NOMO-1 treated with DMSO at 0.1 percent for 48 hours (cell line): Measurements from ENCODE around the gene DAAM2.

Experiments
- DNase-seq: peaks from one replicate; lab custom pipeline; 2025; ENCODE audit not compliant: unreplicated experiment; lab: John Stamatoyannopoulos, UW

The DAAM2 gene

DNA sequence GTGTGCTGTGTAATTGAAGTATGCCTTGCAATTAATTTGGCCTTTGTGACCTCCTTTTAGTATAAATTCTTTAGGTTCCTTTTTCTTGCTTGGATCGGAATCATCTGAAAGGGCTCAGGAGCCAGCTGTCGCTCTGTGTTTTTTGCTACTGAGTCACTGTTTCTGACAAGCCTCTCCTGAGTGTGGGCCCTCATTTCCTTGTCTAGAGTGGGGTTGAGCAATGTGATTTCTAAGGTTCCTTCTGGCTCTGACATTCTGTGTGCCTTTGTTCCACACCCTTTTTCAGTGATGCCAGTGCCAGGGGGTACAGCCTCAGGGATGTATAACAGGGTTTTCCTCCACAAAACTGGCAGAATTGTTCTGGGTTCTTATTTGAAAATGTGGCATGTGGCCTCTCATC is 26.5 kb downstream of the DAAM2 start:
- no peak for DNase-seq

DNA sequence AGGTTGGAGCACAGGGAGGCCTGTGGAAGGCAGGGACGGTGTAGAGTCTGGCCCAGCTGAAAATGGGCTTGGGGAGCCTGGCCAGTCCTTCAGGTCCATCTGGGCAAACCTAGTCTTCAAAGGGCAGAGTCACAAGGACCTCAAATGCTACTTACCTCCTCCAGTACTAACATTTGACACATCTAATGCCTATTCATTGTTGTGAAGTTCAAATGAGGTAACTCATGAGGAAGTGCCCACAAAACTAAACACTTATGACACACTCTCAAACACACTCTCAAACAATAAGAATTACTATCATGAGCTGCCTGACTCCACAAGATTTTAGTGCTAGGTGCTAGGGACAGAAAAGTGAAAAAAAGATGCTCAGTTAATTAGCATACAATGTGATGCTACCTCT is 27.1 kb downstream of the DAAM2 start:
- DNase-seq = no peak

- no peak for DNase-seq
Measured at GRCh38 chr6:39819676-39820075, 27.5 kb downstream of the DAAM2 start.

DNA sequence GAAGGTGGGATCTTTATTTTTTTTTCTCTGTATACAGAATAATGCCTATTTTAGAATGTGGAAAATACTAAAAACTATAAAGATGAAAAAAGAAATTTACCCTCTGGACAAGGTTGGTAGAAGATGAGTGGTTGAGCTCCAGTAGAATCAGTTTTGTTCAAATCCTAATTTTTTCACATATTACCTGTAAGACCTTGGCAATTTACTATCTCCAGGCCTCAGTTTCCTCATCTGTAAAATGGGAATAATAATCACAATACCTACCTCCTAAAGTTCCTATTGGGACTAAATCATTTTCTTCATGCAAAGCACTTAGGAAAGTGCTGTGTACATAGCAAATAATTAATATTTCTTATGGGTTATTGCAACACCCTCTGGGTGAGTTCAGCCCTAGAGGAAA is 28.4 kb downstream of the DAAM2 start:
- DNase-seq = no peak

- DNase-seq = no peak
Measured at GRCh38 chr6:39821046-39821740, 29.0 kb downstream of the DAAM2 start.

DNA sequence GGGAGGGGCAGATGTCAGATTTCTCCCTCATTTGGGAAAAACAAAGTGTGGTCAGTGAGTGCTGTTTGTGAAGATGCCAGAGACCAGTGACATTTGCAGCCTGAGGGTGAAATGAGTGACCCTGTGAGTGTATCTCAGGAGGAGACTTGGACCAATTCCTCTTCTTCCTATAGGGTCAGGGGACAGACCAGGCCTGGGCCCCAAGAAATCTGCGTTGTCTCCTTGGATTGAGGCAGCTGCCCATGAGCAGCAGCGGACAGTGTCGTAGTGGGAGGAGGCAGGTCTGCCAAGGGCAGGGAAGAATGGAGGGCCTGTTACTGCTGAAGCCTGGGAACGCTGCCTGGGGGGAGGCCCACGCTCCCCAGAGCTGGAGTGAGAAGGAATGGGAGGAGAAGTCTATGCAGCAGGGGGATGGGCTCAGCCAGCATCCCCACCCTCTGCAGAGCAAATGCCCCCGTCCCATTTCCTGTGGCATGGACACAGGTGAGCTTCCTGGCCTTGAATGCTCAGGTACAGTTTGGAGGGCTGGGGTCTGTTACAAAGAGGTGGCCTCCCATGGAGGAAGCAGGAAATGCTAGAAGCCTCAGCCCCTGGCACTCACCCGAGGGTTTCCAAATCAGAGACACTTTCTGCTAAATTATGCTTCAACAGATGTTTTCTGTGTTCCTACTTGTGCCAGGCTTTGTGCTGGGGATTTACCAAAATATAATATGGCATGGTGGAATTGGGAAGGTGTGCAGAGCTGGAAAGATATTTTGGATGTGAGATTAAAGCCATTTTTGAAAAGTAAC is 29.8 kb downstream of the DAAM2 start:
- no peak for DNase-seq

- no peak for DNase-seq
Measured at GRCh38 chr6:39822846-39823815, 31.0 kb downstream of the DAAM2 start.

GRCh38 chr6:39824030-39824926 is 32.1 kb downstream of the DAAM2 start:
- no peak for DNase-seq

DNA sequence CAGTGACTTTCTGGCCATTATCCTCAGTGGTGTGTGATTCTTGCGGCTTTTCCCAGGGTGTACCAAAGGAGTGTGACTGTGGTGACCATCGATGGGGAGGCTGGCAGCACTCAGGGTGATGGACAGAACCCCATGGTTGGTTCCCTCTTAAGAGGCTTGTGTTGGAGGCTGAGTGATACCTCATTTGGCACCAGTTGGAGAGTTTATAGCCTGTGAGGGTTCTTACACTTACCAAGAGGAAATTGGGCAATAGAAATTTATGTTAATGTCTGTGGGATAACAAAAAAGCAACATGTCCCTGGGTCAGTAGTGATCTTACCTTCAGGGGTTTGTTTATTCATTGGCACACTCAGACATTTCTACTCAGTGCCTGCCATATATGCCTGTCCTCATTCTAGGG is 37.2 kb downstream of the DAAM2 start:
- DNase-seq = no peak

DNA sequence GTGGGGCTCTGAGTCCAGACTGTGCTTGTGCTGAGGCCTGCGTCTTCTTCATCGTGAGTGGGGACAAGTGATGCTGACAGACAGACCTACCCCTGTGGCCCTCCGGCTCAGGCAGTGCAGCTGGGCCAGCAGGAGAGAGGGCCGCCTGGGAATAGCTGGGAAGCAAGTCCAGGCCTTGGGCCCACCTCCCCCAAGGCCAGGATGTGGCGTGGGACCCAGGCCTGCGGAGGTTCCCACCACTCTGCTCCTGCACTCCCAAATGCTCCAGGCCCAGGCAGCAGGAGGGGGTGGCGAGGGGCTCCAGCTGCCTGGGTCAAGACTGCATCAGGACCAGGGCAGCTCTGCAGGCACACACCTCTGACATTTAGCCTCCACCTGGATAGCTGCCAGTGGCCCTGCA is 38.3 kb downstream of the DAAM2 start:
- DNase-seq = no peak

- DNase-seq = no peak
Measured at GRCh38 chr6:39831701-39832100, 39.5 kb downstream of the DAAM2 start.

DNA sequence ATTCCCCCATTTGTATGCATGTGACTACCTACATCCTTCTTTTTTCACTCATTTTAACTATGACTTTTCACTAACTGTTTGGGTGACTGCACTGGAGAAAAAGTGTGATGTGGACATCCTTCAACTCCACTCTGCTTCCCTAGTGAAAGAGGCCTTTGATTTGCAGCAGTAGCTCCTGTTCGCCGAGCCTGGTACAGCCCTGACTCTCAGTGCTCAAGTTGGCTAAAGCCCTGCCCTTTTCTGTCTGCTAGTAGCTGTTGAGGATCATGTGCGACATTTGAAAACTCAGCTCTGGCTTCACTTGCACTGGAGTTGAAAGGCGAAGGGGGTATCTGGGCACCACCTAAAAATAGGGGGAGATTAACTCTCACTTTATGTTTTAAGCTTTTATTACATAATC is 42.1 kb downstream of the DAAM2 start:
- no peak for DNase-seq

GRCh38 chr6:39834866-39835265 is 42.7 kb downstream of the DAAM2 start:
- no peak for DNase-seq

DNA sequence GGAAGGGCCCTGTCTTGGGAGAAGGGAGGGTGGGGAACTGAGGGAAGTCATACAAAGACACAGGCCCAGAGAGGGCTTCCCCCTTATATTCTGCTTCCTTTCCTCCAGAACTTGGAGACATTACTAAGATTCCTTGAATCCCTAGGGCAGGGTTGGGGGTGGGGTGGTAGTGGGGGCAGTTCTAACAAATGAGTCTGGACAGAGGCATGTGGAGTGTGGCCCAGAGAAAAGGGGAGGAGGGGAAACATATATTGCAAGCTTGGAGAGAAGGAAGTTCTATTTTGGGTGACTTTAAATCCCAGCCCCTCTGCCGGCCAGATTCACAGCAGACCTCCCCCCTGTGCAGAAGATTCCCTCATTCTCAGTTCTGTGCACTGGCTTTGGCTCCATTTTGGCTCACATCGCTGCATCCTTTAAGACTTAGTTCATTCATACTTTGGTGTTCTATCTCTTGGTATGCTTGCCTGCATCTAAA is 43.7 kb downstream of the DAAM2 start:
- DNase-seq = no peak

DNA sequence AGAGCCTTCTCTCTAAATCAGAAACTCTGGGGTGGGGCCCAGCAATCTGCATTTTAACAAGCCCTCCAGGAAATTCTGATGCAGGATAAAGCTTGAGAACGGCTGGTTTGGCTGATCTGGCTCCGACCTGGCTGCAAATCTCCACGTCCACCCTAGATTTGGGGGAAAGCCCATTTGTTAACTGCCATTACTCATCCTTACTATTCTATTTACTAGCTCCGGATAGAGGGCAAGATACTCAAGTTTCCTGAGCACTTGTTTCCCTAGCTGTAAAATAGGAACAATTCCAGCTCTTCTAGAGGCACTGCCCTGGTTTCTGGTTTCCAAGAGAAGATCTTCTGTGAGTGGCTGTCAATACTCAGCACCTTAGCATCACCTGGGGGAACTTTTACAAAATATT is 44.4 kb downstream of the DAAM2 start:
- DNase-seq = no peak

DNA sequence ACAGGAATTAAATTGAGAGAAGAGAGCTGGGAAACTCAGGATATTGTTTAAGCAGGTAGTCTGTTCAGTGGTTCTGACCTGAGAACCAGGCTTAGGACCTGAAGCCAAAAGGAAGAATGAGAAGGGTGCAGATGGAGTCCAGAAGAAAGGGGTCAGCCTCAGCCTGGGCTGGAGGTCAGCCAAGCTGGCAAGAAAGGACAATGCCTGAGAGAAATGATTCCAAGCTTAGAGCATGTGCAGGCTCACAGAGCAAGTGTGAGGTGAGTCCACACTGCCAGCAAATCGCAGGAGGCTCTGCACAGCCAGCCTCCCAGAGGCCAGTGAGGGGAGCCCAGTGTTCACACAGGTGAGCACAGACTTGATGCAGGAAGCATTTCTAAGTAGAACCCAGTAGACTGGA is 47.3 kb downstream of the DAAM2 start:
- no peak for DNase-seq

- DNase-seq = no peak
Measured at GRCh38 chr6:39840781-39841180, 48.6 kb downstream of the DAAM2 start.

GRCh38 chr6:39841291-39841690 is 49.1 kb downstream of the DAAM2 start:
- no peak for DNase-seq

GRCh38 chr6:39841923-39842322 is 49.7 kb downstream of the DAAM2 start:
- DNase-seq = no peak

DNA sequence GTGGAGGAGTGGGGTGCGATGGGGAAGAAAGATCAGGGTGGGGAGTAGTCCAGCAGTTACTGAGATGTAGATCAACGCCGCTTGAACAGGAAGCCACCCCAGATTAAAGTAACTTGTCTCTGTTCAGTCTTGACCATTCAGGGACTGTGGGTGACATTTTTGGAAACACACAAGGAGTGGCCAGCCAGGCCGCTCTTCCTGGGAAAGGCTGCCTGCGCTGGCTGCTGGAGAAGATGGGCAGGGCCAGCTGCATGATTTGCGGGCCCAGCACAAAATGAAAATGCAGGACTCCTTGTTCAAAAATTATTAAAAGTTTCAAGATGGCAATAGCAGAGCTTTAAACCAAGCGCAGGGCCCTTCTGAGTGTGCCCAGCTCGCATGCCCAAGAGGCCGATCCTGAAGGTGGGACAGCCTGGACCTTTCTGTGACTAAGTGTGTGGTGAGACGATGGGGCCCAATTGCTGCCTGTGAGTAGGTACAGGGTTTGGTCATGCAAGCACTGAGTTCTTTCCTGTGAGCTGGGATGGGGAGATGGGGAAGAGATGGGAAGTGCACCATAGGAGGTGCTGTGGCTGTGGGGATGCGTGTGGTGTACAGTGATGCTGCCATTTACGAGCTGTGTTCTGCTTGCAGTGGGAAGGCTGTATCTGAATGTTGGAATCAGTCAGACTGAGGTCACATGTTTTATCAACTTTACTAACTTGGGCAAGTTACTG is 51.3 kb downstream of the DAAM2 start:
- DNase-seq = no peak
